DMS 273 (cell line): ENCODE data around the gene ANKK1.

Experiments
- DNase-seq: peaks from one replicate; lab custom pipeline; 2025; ENCODE audit not compliant: unreplicated experiment; lab: John Stamatoyannopoulos, UW

ANKK1 gene

GRCh38 chr11:113449743-113450142 is 62.2 kb downstream of the ANKK1 start:
- no peak for DNase-seq
